ENCODE data around the gene CHST11. TPM values are rescaled to one million over a fixed set of nuclear protein-coding genes. Genes with fewer than 3 reads are reported as not detected.

CHST11 gene
- total and polyA plus RNA-seq, 9 of the 15 experiments (the other 6 are each of a cell fraction or from before 2014, with no cell fraction given), result 2.3 to 38.7 (median 15.0) TPM

DNA sequence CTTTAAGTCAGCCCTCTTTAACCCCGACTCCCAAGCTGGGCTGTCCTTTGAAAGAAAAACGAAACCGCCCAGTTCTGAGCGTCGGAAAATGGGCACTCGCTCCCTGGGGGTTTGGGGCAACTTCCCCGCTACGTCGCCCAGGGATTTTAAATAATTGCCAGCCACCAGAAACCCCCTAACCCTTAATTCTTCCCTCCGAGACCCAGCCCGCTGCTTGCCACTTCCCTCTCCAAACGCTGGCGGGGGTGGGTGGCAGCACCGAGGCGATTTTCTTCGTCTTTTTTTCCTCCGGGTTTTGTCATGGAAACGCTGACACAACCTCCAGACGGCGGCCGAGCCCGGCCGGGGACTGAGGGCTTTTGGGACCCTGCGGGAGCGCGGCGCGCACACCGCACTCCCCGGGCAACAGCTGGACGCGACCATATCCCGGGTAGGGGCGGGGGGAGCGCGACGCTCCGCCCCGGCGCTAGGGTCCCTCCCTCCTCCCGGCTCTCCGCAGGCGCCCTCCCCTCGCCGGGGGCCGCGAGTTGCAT lies at the start of gene CHST11 (continued):
- TF ChIP-seq ZNF766 (CRISPR knock-in tag; conservative IDR thresholded peaks at IDR 0.05) (peak; percentile 62; the same call in 1 of the 2 replicates), CREB1 (IDR thresholded peaks at IDR 0.05) (0 out of 2 replicates have a peak, but pooled peaks have one; percentile 32), CREB1 (CRISPR knock-in tag; IDR thresholded peaks at IDR 0.05) (no peak), ZNF263 (CRISPR knock-in tag; IDR thresholded peaks at IDR 0.05; ENCODE audit: borderline replicate concordance) (0 out of 2 replicates have a peak, but pooled peaks have one; percentile 43), FOS (IDR thresholded peaks at IDR 0.05; ENCODE audit: extremely low read depth, insufficient read length) (no peak), FOXJ2 (tag; IDR thresholded peaks at IDR 0.05) (peak; percentile 92), NR2C2 (CRISPR knock-in tag; IDR thresholded peaks at IDR 0.05) (no peak), NR2C2 (tag; IDR thresholded peaks at IDR 0.05) (0 out of 2 replicates have a peak, but pooled peaks have one; percentile 2), NFIC (IDR thresholded peaks at IDR 0.05) (peak; percentile 20; the same call in 1 of the 2 replicates), HNRNPL (IDR thresholded peaks at IDR 0.05; ENCODE audit: low read depth, low read length) (no peak), L3MBTL2 (IDR thresholded peaks at IDR 0.05) (peak; percentile 40; the same call in 1 of the 2 replicates), HDAC6 (IDR thresholded peaks at IDR 0.05; ENCODE audit: low read depth, low read length) (no peak), PCBP2 (IDR thresholded peaks at IDR 0.05; ENCODE audit: low read depth, low read length, poor library complexity, severe bottlenecking) (no peak), ARID2 (IDR thresholded peaks at IDR 0.05) (no peak), DACH1 (IDR thresholded peaks at IDR 0.05; ENCODE audit: partially characterized antibody) (peak; percentile 93), MEF2D (tag; conservative IDR thresholded peaks at IDR 0.05; ENCODE audit: low read depth) (no peak), ZSCAN29 (IDR thresholded peaks at IDR 0.05) (peak; percentile 77), NFATC3 (IDR thresholded peaks at IDR 0.05) (peak; percentile 58; the same call in 1 of the 2 replicates), MAZ (CRISPR knock-in tag; conservative IDR thresholded peaks at IDR 0.05 in 1 of 2, IDR thresholded peaks at IDR 0.05 in 1 of 2) (peak; percentile 94 to 98)
- TF ChIP-seq, protein P1, sequence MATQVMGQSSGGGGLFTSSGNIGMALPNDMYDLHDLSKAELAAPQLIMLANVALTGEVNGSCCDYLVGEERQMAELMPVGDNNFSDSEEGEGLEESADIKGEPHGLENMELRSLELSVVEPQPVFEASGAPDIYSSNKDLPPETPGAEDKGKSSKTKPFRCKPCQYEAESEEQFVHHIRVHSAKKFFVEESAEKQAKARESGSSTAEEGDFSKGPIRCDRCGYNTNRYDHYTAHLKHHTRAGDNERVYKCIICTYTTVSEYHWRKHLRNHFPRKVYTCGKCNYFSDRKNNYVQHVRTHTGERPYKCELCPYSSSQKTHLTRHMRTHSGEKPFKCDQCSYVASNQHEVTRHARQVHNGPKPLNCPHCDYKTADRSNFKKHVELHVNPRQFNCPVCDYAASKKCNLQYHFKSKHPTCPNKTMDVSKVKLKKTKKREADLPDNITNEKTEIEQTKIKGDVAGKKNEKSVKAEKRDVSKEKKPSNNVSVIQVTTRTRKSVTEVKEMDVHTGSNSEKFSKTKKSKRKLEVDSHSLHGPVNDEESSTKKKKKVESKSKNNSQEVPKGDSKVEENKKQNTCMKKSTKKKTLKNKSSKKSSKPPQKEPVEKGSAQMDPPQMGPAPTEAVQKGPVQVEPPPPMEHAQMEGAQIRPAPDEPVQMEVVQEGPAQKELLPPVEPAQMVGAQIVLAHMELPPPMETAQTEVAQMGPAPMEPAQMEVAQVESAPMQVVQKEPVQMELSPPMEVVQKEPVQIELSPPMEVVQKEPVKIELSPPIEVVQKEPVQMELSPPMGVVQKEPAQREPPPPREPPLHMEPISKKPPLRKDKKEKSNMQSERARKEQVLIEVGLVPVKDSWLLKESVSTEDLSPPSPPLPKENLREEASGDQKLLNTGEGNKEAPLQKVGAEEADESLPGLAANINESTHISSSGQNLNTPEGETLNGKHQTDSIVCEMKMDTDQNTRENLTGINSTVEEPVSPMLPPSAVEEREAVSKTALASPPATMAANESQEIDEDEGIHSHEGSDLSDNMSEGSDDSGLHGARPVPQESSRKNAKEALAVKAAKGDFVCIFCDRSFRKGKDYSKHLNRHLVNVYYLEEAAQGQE (IDR thresholded peaks at IDR 0.05; ENCODE audit: borderline replicate concordance), result peak; percentile 51; the same call in 1 of the 2 replicates
- TF ChIP-seq, protein P1 (CRISPR knock-in tag; IDR thresholded peaks at IDR 0.05; ENCODE audit: low read depth), result no peak; the same call in 1 of the 2 replicates
- TF ChIP-seq, protein P2, sequence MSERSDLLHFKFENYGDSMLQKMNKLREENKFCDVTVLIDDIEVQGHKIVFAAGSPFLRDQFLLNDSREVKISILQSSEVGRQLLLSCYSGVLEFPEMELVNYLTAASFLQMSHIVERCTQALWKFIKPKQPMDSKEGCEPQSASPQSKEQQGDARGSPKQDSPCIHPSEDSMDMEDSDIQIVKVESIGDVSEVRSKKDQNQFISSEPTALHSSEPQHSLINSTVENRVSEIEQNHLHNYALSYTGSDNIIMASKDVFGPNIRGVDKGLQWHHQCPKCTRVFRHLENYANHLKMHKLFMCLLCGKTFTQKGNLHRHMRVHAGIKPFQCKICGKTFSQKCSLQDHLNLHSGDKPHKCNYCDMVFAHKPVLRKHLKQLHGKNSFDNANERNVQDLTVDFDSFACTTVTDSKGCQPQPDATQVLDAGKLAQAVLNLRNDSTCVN (CRISPR knock-in tag; IDR thresholded peaks at IDR 0.05), result no peak
